Fibroblast of lung (primary cell): ENCODE measurements around the gene PRKCH. TPM values are rescaled to one million over a fixed set of nuclear protein-coding genes. Genes with fewer than 3 reads are reported as not detected.

ENCODE experiments used
- DNase-seq, 2 donors: peaks; one replicate each; pipeline versions ENCODE4 v3.0.0 to v3.0.0-alpha.2; 2010; ENCODE audit warnings: low read depth in 2 of 2
- H2AFZ ChIP-seq: 2 replicates; pipeline ENCODE4 v1.5.1; 2012; ENCODE audit warnings: low read length, control low read depth, inconsistent platforms
- H3K27ac ChIP-seq: 2 replicates; pipeline ENCODE4 v1.5.1; 2011; ENCODE audit warnings: low read length, control low read depth; ENCODE audit not compliant: insufficient read depth
- H3K27me3 ChIP-seq: 2 replicates; pipeline ENCODE4 v1.5.1; 2011; ENCODE audit warnings: mild to moderate bottlenecking, low read length; ENCODE audit not compliant: control insufficient read depth, insufficient read depth
- H3K36me3 ChIP-seq: 2 replicates; pipeline ENCODE4 v1.5.1; 2011; ENCODE audit warnings: low read length; ENCODE audit not compliant: control insufficient read depth, insufficient read depth
- H3K4me1 ChIP-seq: 2 replicates; pipeline ENCODE4 v1.5.1; 2011; ENCODE audit warnings: low read length; ENCODE audit not compliant: control insufficient read depth, insufficient read depth; ENCODE audit errors: extremely low read depth
- H3K4me2 ChIP-seq: 2 replicates; pipeline ENCODE4 v1.5.1; 2011; ENCODE audit warnings: low read length, control low read depth; ENCODE audit not compliant: insufficient read depth; ENCODE audit errors: extremely low read depth
- H3K4me3 ChIP-seq, 4 experiments: fragments of 200-600 bp in 1 of 4; sonication (generic) in 1 of 4; replicated peaks in 1 of 4; 2 replicates each; pipeline ENCODE4 v1.5.1; 2011 to 2016; ENCODE audit warnings: low read length in 4 of 4, low read depth in 3 of 4, mild to moderate bottlenecking in 3 of 4, control low read depth in 2 of 4, inconsistent platforms in 1 of 4, mixed read lengths in 1 of 4; ENCODE audit not compliant: insufficient read depth in 1 of 4; ENCODE audit errors: control extremely low read depth in 1 of 4
- H3K79me2 ChIP-seq: 2 replicates; pipeline ENCODE4 v1.5.1; 2012; ENCODE audit warnings: mild to moderate bottlenecking, low read length, inconsistent platforms; ENCODE audit not compliant: control insufficient read depth, insufficient read depth
- H3K9ac ChIP-seq: 2 replicates; pipeline ENCODE4 v1.5.1; 2011; ENCODE audit warnings: mild to moderate bottlenecking, low read length, control low read depth; ENCODE audit not compliant: insufficient read depth
- H3K9me3 ChIP-seq: 2 replicates; pipeline ENCODE4 v1.5.1; 2012; ENCODE audit warnings: low read depth, low read length; ENCODE audit not compliant: control insufficient read depth, insufficient read depth
- H4K20me1 ChIP-seq: 2 replicates; pipeline ENCODE4 v1.5.1; 2011; ENCODE audit warnings: low read length; ENCODE audit not compliant: control insufficient read depth, insufficient read depth; ENCODE audit errors: extremely low read depth
- CTCF ChIP-seq, 2 donors: IDR thresholded peaks in 1 of 2; conservative IDR thresholded peaks in 1 of 2; 1 replicate in 1 of 2; 2 replicates in 1 of 2; pipeline ENCODE4 v1.5.1; 2011 to 2012; ENCODE audit warnings: low read length in 2 of 2, control low read depth in 1 of 2, inconsistent platforms in 1 of 2, low read depth in 1 of 2, mild to moderate bottlenecking in 1 of 2
- EZH2 ChIP-seq: IDR thresholded peaks from 2 replicates; pipeline ENCODE4 v1.5.1; 2012; ENCODE audit warnings: low read length, control low read depth, mild to moderate bottlenecking; ENCODE audit errors: missing control alignments
- polyA plus RNA-seq, 2 donors: library from polyadenylated mRNA; depleted of rRNA in 1 of 2; stranded (reverse) in 1 of 2; unstranded in 1 of 2; fragments of >200 nt; gene quantifications; 2 replicates each; pipeline ENCODE4 v1.2.1, GENCODE V29; 2011 to 2012; ENCODE audit warnings: missing spikeins in 1 of 2
- total RNA-seq: library from RNA; depleted of rRNA; stranded (reverse); fragments of >200 nt; gene quantifications from 2 replicates; pipeline ENCODE4 v1.2.1, GENCODE V29; 2014

Gene PRKCH
- total and polyA plus RNA-seq, 2 donors (not counting 1 experiment from before 2014, with no cell fraction given) = 2.9 to 5.4 TPM

- TF ChIP-seq EZH2 (no peak), CTCF (conservative IDR thresholded peaks at IDR 0.05 in 1 of 2, IDR thresholded peaks at IDR 0.05 in 1 of 2; ENCODE audit: low read depth in 1 of 2, low read length in 2 of 2) (no peak)
- Histone ChIP-seq H3K36me3 (no peaks in the 10 kb centered on the region), H3K9me3 (no peaks in the 10 kb centered on the region), H3K27ac (no peak overlapping the region), H3K4me1 (peaks cover 7% of the 10 kb centered on the region), H3K27me3 (no peaks in the 10 kb centered on the region), H2AFZ (no peak overlapping the region), H3K4me3 (no peak overlapping the region), H3K4me2 (peak overlapping the region; percentile 40), H4K20me1 (no peaks in the 10 kb centered on the region), H3K9ac (no peak overlapping the region), H3K79me2 (no peaks in the 10 kb centered on the region)
- peak; percentile 73 to 90 for DNase-seq
These were observed 216.4 kb downstream of the PRKCH start for GRCh38 chr14:61537563-61538463.

- H4K20me1 ChIP-seq = no peaks in the 10 kb centered on the region
- peaks cover 14% of the 10 kb centered on the region for H3K4me1 ChIP-seq
- no peaks in the 10 kb centered on the region for H3K27me3 ChIP-seq
- no peak overlapping the region for H3K27ac ChIP-seq
- no peak overlapping the region for H2AFZ ChIP-seq
- DNase-seq = no peak
- H3K4me3 ChIP-seq = no peak overlapping the region
- no peaks in the 10 kb centered on the region for H3K9me3 ChIP-seq
- H3K36me3 ChIP-seq = no peaks in the 10 kb centered on the region
- H3K79me2 ChIP-seq = no peaks in the 10 kb centered on the region
- no peak overlapping the region for H3K4me2 ChIP-seq
- no peak overlapping the region for H3K9ac ChIP-seq
- TF ChIP-seq CTCF (conservative IDR thresholded peaks at IDR 0.05 in 1 of 2, IDR thresholded peaks at IDR 0.05 in 1 of 2; ENCODE audit: low read depth in 1 of 2, low read length in 2 of 2) = no peak
- no peak for TF ChIP-seq EZH2
These were observed 217.2 kb downstream of the PRKCH start for GRCh38 chr14:61538464-61539022.

- Histone ChIP-seq H4K20me1 (no peaks in the 10 kb centered on the region), H3K36me3 (no peaks in the 10 kb centered on the region), H2AFZ (no peak overlapping the region), H3K27ac (no peak overlapping the region), H3K4me3 (no peak overlapping the region), H3K9me3 (no peaks in the 10 kb centered on the region), H3K4me1 (peaks cover 17% of the 10 kb centered on the region), H3K79me2 (no peaks in the 10 kb centered on the region), H3K4me2 (no peak overlapping the region), H3K9ac (no peak overlapping the region), H3K27me3 (no peaks in the 10 kb centered on the region)
- DNase-seq = no peak
- TF ChIP-seq CTCF (conservative IDR thresholded peaks at IDR 0.05 in 1 of 2, IDR thresholded peaks at IDR 0.05 in 1 of 2; ENCODE audit: low read depth in 1 of 2, low read length in 2 of 2) = no peak
These were observed 218.3 kb downstream of the PRKCH start for GRCh38 chr14:61539631-61540030.
